Endothelial cell of hepatic sinusoid (primary cell): ENCODE results near the gene ZNF473.
"Not testable (repeated sequence)": the region's sequence is repeated elsewhere in the genome, so short reads cannot be mapped to it uniquely, and the experiment has no call there.

Source experiments
- in situ Hi-C: cut with HindIII; loops from 2 replicates; pipeline ENCODE4 v1.10.0; 2017; ENCODE audit warnings: low sequenced_read_pairs

ZNF473 gene

GRCh38 chr19:50091786-50092185 is 66.0 kb downstream of the ZNF473 start:
- in situ Hi-C loops = not testable (repeated sequence)

- in situ Hi-C loops = not testable (repeated sequence)
Observed at GRCh38 chr19:50092597-50092996, 66.8 kb downstream of the ZNF473 start.

GRCh38 chr19:50097884-50098283 is 72.1 kb downstream of the ZNF473 start:
- in situ Hi-C loops = not testable (repeated sequence)

DNA sequence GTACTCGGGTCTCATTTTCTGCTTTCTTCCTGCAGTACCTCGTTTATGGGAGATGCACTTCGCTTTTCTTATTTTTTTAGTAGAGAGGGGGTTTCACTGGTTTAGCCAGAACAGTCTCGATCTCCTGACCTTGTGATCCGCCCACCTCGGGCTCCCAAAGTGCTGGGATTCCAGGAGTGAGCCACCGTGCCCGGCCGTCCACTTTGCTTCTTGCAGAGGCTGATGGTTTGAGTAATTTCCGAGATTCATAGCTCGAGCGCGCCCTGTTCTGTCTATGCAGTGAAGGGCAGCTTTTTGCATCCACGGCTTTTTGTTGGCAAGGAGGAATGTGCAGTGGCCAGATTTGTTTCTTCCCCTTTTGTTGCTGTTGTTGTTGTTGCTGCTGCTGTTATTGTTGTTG is 73.1 kb downstream of the ZNF473 start:
- in situ Hi-C loops = not testable (repeated sequence)

DNA sequence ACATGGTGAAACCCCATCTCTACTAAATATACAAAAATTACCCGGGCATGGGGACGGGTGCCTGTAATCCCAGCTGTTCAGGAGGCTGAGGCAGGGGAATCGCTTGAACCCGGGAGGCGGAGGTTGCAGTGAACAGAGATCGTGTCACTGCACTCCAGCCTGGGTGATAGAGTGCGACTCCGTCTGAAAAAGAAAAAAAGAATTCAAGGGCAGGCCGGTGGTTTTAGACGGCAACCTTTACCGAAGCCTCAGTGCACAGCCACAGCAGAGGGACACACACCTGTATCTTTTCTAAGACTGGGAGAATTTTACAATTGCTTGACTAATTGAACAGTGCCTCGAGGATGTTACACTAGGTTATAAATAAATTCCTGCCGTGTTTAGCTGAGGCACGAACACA is 73.9 kb downstream of the ZNF473 start:
- in situ Hi-C loops = not testable (repeated sequence)

- in situ Hi-C loops = not testable (repeated sequence)
Observed at GRCh38 chr19:50100946-50101345, 75.1 kb downstream of the ZNF473 start.
